Calu3 (cell line): ENCODE data around the gene GOLGB1. TPM values are rescaled to one million over a fixed set of nuclear protein-coding genes. Genes with fewer than 3 reads are reported as not detected.

Source experiments
- BruUV-seq: library from RNA; stranded (reverse); fragments of 400-500 nt; replicated peaks from 2 replicates; lab custom pipeline; 2021; lab: Mats Ljungman, UMichigan
- CTCF ChIA-PET: fragments of 300-600 bp; sonication (Branson Sonifier 250); formaldehyde crosslinking; loops from one replicate; lab custom pipeline; 2022; ENCODE audit warnings: antibody characterized with exemption; lab: Charles Lee
- DNase-seq: peaks from one replicate; pipeline ENCODE4 v3.0.0; 2022
- H3K27ac Mint-ChIP-seq: one replicate; pipeline ENCODE4 v1.8.0; 2022; ENCODE audit warnings: mixed read lengths; ENCODE audit not compliant: unreplicated experiment
- H3K27me3 Mint-ChIP-seq: one replicate; pipeline ENCODE4 v1.8.0; 2022; ENCODE audit warnings: mixed read lengths; ENCODE audit not compliant: unreplicated experiment
- H3K36me3 Mint-ChIP-seq: one replicate; pipeline ENCODE4 v1.8.0; 2022; ENCODE audit warnings: mild to moderate bottlenecking, moderate library complexity, mixed read lengths; ENCODE audit not compliant: insufficient read depth, unreplicated experiment
- H3K4me1 Mint-ChIP-seq: one replicate; pipeline ENCODE4 v1.8.0; 2022; ENCODE audit warnings: mild to moderate bottlenecking, low read depth, mixed read lengths; ENCODE audit not compliant: unreplicated experiment
- H3K4me3 Mint-ChIP-seq: one replicate; pipeline ENCODE4 v1.8.0; 2022; ENCODE audit warnings: mild to moderate bottlenecking, low read depth, moderate library complexity, mixed read lengths; ENCODE audit not compliant: unreplicated experiment
- H3K9me3 Mint-ChIP-seq: one replicate; pipeline ENCODE4 v1.8.0; 2022; ENCODE audit warnings: low read depth, mixed read lengths; ENCODE audit not compliant: unreplicated experiment
- CTCF ChIP-seq: fragments of 200-600 bp; IDR thresholded peaks from one replicate; pipeline ENCODE4 v1.8.0; 2022; ENCODE audit warnings: antibody characterized with exemption; ENCODE audit not compliant: unreplicated experiment
- intact Hi-C: fragments of 100-400 bp; cut with micrococcal nuclease; formaldehyde crosslinking; loops from one replicate; pipeline ENCODE4 v1.10.0; 2022; ENCODE audit not compliant: unreplicated experiment
- total RNA-seq: library from RNA; stranded (reverse); gene quantifications from 2 replicates; pipeline ENCODE4 v1.2.3, GENCODE V29; 2022

The GOLGB1 gene
- total RNA-seq, 1 experiment from 2014 or later, result 42.8 TPM

DNA sequence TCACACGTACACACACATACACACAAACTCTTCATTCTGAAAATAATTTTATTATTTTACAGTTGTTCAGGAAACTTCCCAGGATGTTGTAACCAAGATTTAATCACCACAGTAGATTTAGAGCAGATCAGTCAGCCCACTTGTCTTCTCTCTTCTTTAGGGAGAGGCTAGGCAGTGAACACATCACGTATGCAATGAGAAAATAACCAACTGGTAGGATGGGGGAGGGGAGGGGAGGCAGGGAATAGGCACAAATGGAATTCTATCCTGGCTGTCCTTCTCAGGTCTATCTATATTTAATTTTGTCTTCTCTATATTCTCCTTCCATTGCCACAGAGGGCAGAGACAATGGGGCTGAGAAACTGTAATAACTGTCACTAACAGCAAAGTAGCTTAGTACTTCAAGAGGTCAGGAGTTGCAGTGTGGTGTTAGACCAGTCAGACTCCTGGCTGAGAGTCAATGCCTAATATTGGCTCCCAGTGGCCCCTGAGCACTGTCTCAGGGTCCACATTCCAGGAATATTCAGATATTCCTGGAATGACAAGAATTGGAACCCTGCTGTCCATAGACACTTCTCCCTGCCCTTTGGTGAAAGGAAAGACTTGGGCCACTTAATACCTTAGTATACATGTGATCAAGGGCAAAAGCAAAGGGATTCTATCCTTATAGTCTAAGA, 86.2 kb downstream of the GOLGB1 start:
- no peak overlapping the region for H3K27ac Mint-ChIP-seq
- no peaks in the 10 kb centered on the region for H3K27me3 Mint-ChIP-seq
- intact Hi-C loops, result no loop called here
- H3K4me1 Mint-ChIP-seq, result no peaks in the 10 kb centered on the region
- DNase-seq, result no peak
- TF ChIP-seq CTCF, result no peak
- no peak overlapping the region for H3K4me3 Mint-ChIP-seq
- no peaks in the 10 kb centered on the region for H3K9me3 Mint-ChIP-seq
- BruUV-seq, result no TSS peak
- CTCF ChIA-PET, result no interaction called here
- H3K36me3 Mint-ChIP-seq, result no peaks in the 10 kb centered on the region

DNA sequence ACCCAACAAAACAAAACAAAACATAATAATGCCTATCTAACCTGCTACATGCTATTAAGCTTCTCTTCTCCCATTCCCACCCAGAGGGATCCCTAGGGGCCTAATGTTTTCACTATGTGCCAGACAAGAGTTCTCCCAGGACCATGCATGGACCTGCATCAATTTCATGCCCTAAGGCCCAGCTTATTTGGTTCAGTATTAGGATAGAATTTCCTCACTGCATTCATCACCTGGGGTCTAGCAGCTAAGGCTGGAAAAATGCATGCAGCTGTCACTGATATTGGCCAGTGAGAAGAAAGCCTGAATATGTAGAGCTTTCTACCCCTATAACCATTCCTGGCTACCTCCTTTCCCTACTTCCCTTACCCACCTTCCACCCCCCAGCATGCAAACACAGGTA, 86.8 kb downstream of the GOLGB1 start:
- no peak for TF ChIP-seq CTCF
- Mint-ChIP-seq H3K4me1 (no peaks in the 10 kb centered on the region), H3K36me3 (no peaks in the 10 kb centered on the region), H3K9me3 (no peaks in the 10 kb centered on the region), H3K4me3 (no peak overlapping the region), H3K27me3 (no peaks in the 10 kb centered on the region), H3K27ac (no peak overlapping the region)
- intact Hi-C loops, result no loop called here
- no TSS peak for BruUV-seq
- no peak for DNase-seq
- CTCF ChIA-PET, result no interaction called here

GRCh38 chr3:121661376-121661775, 88.2 kb downstream of the GOLGB1 start:
- Mint-ChIP-seq H3K4me3 (no peak overlapping the region), H3K27ac (no peak overlapping the region), H3K27me3 (no peaks in the 10 kb centered on the region), H3K4me1 (no peaks in the 10 kb centered on the region), H3K36me3 (no peaks in the 10 kb centered on the region), H3K9me3 (no peaks in the 10 kb centered on the region)
- no TSS peak for BruUV-seq
- CTCF ChIA-PET, result no interaction called here
- no peak for TF ChIP-seq CTCF
- intact Hi-C loops, result no loop called here
- DNase-seq, result no peak

DNA sequence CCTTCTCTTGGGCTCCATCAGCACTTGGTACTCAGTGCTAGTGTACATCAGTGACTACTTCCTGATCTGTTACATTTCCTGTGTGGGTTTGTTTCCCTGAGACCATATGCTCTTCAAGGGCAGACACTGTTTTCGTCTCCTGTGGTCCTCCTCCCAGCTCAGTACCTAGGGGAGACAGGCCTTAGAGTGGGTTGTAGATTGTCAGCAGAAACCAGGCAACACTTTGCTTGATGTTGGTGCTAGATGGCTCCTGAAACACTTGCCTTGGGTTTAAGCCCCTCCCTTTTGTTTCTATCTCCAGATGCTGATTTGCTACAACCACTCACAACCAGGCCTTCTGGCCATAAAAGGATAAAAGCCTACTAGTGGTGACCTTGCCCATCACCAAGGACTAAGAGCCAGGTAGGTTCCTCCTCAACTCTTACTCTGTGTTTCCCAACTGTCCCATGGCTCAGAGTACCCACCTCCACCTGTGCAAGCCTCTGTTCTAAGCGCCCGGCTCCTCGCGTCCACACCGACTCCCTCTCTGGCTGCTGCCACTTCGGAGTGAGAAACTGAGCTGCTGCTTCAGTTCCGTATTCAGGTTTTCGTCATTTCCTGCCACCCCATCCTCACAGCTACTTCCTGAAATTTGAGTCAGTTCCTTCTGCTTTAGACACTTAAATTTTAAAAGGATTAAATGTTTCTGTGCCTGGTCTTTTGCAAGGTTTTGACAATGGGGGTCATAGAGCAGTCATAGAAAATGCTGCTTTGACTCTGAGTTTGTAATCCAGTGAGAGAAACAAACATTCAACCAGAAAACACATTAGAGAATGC, 89.0 kb downstream of the GOLGB1 start, which contains the start of gene HCLS1:
HCLS1 (minus strand) TSS at position 548 of the 816 bp plus-strand sequence. CDS start 2,556 bp downstream, outside the sequence.
- no peaks in the 10 kb centered on the region for H3K4me1 Mint-ChIP-seq
- H3K4me3 Mint-ChIP-seq, result no peak within 1 kb of the TSS
- DNase-seq, result no peak
- H3K27ac Mint-ChIP-seq, result no peak within 1 kb of the TSS
- intact Hi-C loops, result no loop called here
- no peak for TF ChIP-seq CTCF
- no TSS peak for BruUV-seq
- H3K9me3 Mint-ChIP-seq, result no peaks in the 10 kb centered on the region
- no peaks in the 10 kb centered on the region for H3K36me3 Mint-ChIP-seq
- CTCF ChIA-PET, result no interaction called here
- no peaks in the 10 kb centered on the region for H3K27me3 Mint-ChIP-seq
